ENCODE data around the gene OMP.

The OMP gene

DNA sequence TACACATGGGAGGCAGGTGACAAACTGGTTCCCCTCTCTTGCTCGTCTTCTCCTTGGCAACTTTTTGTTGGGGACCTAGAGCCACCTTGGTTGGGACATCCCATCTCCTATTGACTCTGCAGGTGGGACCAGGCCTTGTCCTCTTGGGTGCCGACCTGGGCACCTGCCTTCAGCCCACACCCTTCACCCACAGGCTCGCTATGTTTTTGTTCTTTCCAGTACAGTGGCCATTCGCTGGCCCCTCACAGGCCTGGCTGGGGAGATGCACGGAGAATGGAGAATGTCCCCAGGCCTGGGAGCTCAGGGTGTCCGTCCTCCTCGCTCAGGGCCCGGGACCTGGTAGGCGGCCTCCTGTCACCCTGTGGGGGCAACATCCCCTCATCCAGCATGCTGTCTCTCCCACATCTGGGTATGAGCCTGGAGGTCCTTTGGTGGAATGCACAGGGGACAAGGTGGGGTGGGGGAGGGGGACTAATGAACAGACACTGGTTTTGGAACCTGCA, 14.9 kb upstream of the OMP start:
- no peak for DNase-seq (ENCODE audit: low read depth in 1 of 2, low spot score in 1 of 2)
- no peak for TF ChIP-seq GABPA (IDR thresholded peaks at IDR 0.05; ENCODE audit: low read depth)
- TF ChIP-seq, protein P1, sequence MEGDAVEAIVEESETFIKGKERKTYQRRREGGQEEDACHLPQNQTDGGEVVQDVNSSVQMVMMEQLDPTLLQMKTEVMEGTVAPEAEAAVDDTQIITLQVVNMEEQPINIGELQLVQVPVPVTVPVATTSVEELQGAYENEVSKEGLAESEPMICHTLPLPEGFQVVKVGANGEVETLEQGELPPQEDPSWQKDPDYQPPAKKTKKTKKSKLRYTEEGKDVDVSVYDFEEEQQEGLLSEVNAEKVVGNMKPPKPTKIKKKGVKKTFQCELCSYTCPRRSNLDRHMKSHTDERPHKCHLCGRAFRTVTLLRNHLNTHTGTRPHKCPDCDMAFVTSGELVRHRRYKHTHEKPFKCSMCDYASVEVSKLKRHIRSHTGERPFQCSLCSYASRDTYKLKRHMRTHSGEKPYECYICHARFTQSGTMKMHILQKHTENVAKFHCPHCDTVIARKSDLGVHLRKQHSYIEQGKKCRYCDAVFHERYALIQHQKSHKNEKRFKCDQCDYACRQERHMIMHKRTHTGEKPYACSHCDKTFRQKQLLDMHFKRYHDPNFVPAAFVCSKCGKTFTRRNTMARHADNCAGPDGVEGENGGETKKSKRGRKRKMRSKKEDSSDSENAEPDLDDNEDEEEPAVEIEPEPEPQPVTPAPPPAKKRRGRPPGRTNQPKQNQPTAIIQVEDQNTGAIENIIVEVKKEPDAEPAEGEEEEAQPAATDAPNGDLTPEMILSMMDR (IDR thresholded peaks at IDR 0.05; ENCODE audit: insufficient read depth, low read length), result no peak
- TF ChIP-seq POLR2AphosphoS5 (IDR thresholded peaks at IDR 0.05; ENCODE audit: low read depth), result no peak
- TF ChIP-seq, protein P2, sequence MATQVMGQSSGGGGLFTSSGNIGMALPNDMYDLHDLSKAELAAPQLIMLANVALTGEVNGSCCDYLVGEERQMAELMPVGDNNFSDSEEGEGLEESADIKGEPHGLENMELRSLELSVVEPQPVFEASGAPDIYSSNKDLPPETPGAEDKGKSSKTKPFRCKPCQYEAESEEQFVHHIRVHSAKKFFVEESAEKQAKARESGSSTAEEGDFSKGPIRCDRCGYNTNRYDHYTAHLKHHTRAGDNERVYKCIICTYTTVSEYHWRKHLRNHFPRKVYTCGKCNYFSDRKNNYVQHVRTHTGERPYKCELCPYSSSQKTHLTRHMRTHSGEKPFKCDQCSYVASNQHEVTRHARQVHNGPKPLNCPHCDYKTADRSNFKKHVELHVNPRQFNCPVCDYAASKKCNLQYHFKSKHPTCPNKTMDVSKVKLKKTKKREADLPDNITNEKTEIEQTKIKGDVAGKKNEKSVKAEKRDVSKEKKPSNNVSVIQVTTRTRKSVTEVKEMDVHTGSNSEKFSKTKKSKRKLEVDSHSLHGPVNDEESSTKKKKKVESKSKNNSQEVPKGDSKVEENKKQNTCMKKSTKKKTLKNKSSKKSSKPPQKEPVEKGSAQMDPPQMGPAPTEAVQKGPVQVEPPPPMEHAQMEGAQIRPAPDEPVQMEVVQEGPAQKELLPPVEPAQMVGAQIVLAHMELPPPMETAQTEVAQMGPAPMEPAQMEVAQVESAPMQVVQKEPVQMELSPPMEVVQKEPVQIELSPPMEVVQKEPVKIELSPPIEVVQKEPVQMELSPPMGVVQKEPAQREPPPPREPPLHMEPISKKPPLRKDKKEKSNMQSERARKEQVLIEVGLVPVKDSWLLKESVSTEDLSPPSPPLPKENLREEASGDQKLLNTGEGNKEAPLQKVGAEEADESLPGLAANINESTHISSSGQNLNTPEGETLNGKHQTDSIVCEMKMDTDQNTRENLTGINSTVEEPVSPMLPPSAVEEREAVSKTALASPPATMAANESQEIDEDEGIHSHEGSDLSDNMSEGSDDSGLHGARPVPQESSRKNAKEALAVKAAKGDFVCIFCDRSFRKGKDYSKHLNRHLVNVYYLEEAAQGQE (IDR thresholded peaks at IDR 0.05; ENCODE audit: insufficient replicate concordance, low read depth), result no peak
- TF ChIP-seq SPI1 (IDR thresholded peaks at IDR 0.05; ENCODE audit: borderline replicate concordance, low read depth), result no peak
- no peak overlapping the region for H3K27ac ChIP-seq (replicated peaks)

DNA sequence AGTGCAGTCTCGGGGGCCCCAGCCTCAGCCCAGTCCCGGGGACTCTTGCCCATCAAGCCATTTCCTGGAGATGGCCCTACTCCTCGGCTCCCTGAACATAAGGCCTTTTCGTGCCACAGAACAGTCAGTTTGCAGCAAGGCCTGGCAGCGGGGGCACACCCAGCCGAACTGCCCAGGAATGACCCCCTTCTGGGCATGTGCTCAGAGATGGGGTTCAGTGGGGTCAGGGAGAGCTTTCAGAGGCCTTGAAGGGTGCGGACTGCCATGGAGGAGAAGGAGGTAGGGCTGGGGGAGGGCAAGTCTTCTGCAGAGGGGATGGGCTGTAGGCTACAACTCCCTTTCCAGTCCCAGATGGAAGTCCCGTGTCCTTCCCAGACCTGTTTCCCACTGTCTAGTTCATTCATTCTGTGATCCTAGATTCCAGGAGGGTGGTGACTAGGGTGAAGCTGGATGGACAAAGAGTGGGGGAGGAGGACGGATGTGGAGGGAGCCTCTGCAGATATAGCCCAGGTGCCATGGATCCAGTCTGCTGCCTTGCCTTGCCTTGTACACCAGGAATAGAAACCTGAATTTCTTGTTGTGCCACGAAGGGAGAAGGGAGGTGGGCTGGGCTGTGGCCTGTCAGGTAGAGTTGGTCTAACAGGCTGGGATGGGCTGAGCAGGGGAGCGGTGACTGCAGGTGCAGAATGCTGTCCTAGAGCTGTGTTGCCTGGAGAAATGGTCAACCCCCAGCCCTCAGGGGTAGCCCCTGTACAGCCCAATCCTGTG, 14.2 kb upstream of the OMP start:
- Histone ChIP-seq H3K27ac (replicated peaks) (no peak overlapping the region), H3K4me3 (replicated peaks; ENCODE audit: insufficient read depth, low read length) (no peak overlapping the region), H3K27me3 (ENCODE audit: insufficient read depth, poor library complexity, severe bottlenecking) (no peaks in the 10 kb centered on the region)
- DNase-seq (ENCODE audit: low read depth in 1 of 2, low spot score in 1 of 2), result no peak
- TF ChIP-seq, protein P2 (IDR thresholded peaks at IDR 0.05; ENCODE audit: insufficient replicate concordance, low read depth), result no peak
- TF ChIP-seq SPI1 (IDR thresholded peaks at IDR 0.05; ENCODE audit: borderline replicate concordance, low read depth), result no peak
- no peak for TF ChIP-seq POLR2AphosphoS5 (IDR thresholded peaks at IDR 0.05; ENCODE audit: low read depth)
- TF ChIP-seq, protein P1 (IDR thresholded peaks at IDR 0.05; ENCODE audit: insufficient read depth, low read length), result no peak
- TF ChIP-seq GABPA (IDR thresholded peaks at IDR 0.05; ENCODE audit: low read depth), result no peak

More for the DNA sequence above, 14.9 kb upstream of the OMP start:
- Histone ChIP-seq H3K4me3 (replicated peaks; ENCODE audit: insufficient read depth, low read length) (no peak overlapping the region), H3K27me3 (ENCODE audit: insufficient read depth, poor library complexity, severe bottlenecking) (no peaks in the 10 kb centered on the region)

DNA sequence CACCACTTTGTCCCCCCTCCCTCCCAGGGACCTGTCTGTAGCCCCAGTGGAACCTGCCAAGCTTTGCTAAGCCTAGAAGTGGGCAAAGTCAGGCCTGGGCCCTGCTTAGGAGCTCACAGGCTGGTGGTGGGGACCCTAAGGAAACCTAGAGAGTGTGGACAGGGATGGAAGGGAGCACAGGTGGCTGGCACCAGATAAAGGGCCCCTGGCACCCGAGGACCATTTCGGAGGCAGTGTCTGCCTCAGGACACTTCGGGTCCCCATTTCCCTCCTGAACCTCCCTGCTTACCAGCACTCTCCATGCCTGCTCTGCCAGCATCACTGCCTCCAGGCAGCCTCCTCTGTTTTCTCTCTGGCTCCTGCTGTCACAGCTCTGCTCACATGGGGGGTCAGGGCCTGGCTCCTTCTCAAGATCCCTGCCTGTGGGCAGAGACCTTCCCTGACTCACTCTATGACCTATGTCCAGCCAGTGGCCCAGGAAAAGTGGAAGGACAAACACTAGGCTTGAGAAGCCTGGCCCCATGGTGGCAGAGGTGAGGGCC, 13.6 kb upstream of the OMP start:
- Histone ChIP-seq H3K27ac (replicated peaks) (no peak overlapping the region), H3K4me3 (replicated peaks; ENCODE audit: insufficient read depth, low read length) (no peak overlapping the region), H3K27me3 (ENCODE audit: insufficient read depth, poor library complexity, severe bottlenecking) (no peaks in the 10 kb centered on the region)
- TF ChIP-seq, protein P1 (IDR thresholded peaks at IDR 0.05; ENCODE audit: insufficient read depth, low read length), result no peak
- TF ChIP-seq POLR2AphosphoS5 (IDR thresholded peaks at IDR 0.05; ENCODE audit: low read depth) (no peak), SPI1 (IDR thresholded peaks at IDR 0.05; ENCODE audit: borderline replicate concordance, low read depth) (no peak), GABPA (IDR thresholded peaks at IDR 0.05; ENCODE audit: low read depth) (no peak)
- TF ChIP-seq, protein P2 (IDR thresholded peaks at IDR 0.05; ENCODE audit: insufficient replicate concordance, low read depth), result no peak
- no peak for DNase-seq (ENCODE audit: low read depth in 1 of 2, low spot score in 1 of 2)

Data from HL-60 (cell line).